OCI-LY7 (cell line): ENCODE measurements around the gene NUDCD3. TPM values are rescaled to one million over a fixed set of nuclear protein-coding genes. Genes with fewer than 3 reads are reported as not detected.

Source experiments
- BruUV-seq: library from RNA; stranded (reverse); fragments of 400-500 nt; replicated peaks from 2 replicates; lab custom pipeline; 2021; lab: Mats Ljungman, UMichigan
- CTCF ChIA-PET: fragments of 300-600 bp; sonication (Branson Sonifier 250); formaldehyde crosslinking; loops from one replicate; lab custom pipeline; 2022; ENCODE audit warnings: antibody characterized with exemption; ENCODE audit not compliant: unreplicated experiment; lab: Charles Lee
- POLR2A ChIA-PET: fragments of 300-600 bp; sonication (Branson Sonifier 250); formaldehyde crosslinking; loops from one replicate; lab custom pipeline; 2022; ENCODE audit warnings: antibody characterized with exemption; lab: Charles Lee
- DNase-seq: peaks from one replicate; pipeline ENCODE4 v3.0.0-alpha.2; 2015; ENCODE audit warnings: low spot score
- H2AFZ ChIP-seq: fragments of 200-600 bp; sonication (generic), shearing (Covaris generic); 2 replicates; pipeline ENCODE4 v1.6.1; 2014; ENCODE audit warnings: mild to moderate bottlenecking, antibody characterized with exemption, low read length, moderate library complexity
- H3K27ac ChIP-seq: fragments of 200-600 bp; sonication (generic); 2 replicates; pipeline ENCODE4 v1.5.1; 2014; ENCODE audit warnings: mixed run types, low read depth, mild to moderate bottlenecking, moderate library complexity, low read length, inconsistent platforms; ENCODE audit not compliant: poor library complexity, severe bottlenecking
- H3K36me3 ChIP-seq: fragments of 200-600 bp; sonication (generic); 2 replicates; pipeline ENCODE4 v1.6.1; 2014; ENCODE audit warnings: mild to moderate bottlenecking, antibody characterized with exemption, low read length, moderate library complexity, mixed read lengths; ENCODE audit not compliant: insufficient read depth
- H3K4me1 ChIP-seq: fragments of 200-600 bp; sonication (generic); 2 replicates; pipeline ENCODE4 v1.5.1; 2014; ENCODE audit warnings: mild to moderate bottlenecking, low read length; ENCODE audit not compliant: insufficient read depth, poor library complexity, severe bottlenecking
- H3K4me2 ChIP-seq: fragments of 200-600 bp; sonication (generic); 2 replicates; pipeline ENCODE4 v1.6.1; 2014; ENCODE audit warnings: mild to moderate bottlenecking, low read length
- H3K4me3 ChIP-seq: fragments of 200-600 bp; sonication (generic); 2 replicates; pipeline ENCODE4 v1.5.1; 2014; ENCODE audit warnings: mild to moderate bottlenecking, low read depth, low read length; ENCODE audit not compliant: poor library complexity, severe bottlenecking
- H3K79me2 ChIP-seq: fragments of 200-600 bp; sonication (generic); 2 replicates; pipeline ENCODE4 v1.6.1; 2016; ENCODE audit warnings: low read depth, mild to moderate bottlenecking, low read length, moderate library complexity, mixed read lengths; ENCODE audit not compliant: insufficient read depth
- H3K9me2 ChIP-seq: fragments of 200-600 bp; sonication (generic); 2 replicates; pipeline ENCODE4 v1.6.1; 2016; ENCODE audit warnings: mild to moderate bottlenecking, low read length, mixed read lengths; ENCODE audit not compliant: insufficient read depth
- H3K9me3 ChIP-seq: fragments of 200-600 bp; sonication (generic); 2 replicates; pipeline ENCODE4 v1.6.1; 2014; ENCODE audit warnings: mild to moderate bottlenecking, mixed run types, low read length, mixed read lengths
- H4K20me1 ChIP-seq: fragments of 200-600 bp; sonication (generic); 2 replicates; pipeline ENCODE4 v1.6.1; 2014; ENCODE audit warnings: mild to moderate bottlenecking, antibody characterized with exemption, low read length, moderate library complexity, mixed read lengths; ENCODE audit not compliant: insufficient read depth
- CTCF ChIP-seq: fragments of 200-600 bp; sonication (generic); conservative IDR thresholded peaks from 2 replicates; pipeline ENCODE4 v1.5.1; 2014; ENCODE audit warnings: mild to moderate bottlenecking, antibody characterized with exemption, low read length, moderate library complexity, mixed read lengths
- EZH2phosphoT487 ChIP-seq: fragments of 200-600 bp; sonication (generic); IDR thresholded peaks from 2 replicates; pipeline ENCODE4 v1.6.1; 2018; ENCODE audit warnings: low read depth, borderline replicate concordance, mild to moderate bottlenecking, mixed run types, antibody characterized with exemption, low read length, moderate library complexity, mixed read lengths
- intact Hi-C: fragments of 100-400 bp; cut with micrococcal nuclease; formaldehyde crosslinking; loops from one replicate; pipeline ENCODE4 v1.10.0; 2022; ENCODE audit not compliant: unreplicated experiment
- total RNA-seq, 2 experiments: library from RNA; depleted of rRNA in 1 of 2; stranded (reverse); fragments of >200 nt in 1 of 2; shearing (Covaris generic) in 1 of 2; gene quantifications; 2 replicates each; pipeline ENCODE4 v1.2.3, GENCODE V29; 2014 to 2022

Gene NUDCD3
- total RNA-seq, 2 experiments from 2014 or later, result 57.0 to 108 TPM

GRCh38 chr7:44537442-44537841, 47.0 kb upstream of the NUDCD3 start:
- CTCF ChIA-PET, result interaction anchor here (0.6 to 1.3 kb wide), 2 partner anchors 46 to 246 kb away, joined by 3 to 4 read pairs; no protein-coding TSS in a partner anchor
- no peak for DNase-seq

DNA sequence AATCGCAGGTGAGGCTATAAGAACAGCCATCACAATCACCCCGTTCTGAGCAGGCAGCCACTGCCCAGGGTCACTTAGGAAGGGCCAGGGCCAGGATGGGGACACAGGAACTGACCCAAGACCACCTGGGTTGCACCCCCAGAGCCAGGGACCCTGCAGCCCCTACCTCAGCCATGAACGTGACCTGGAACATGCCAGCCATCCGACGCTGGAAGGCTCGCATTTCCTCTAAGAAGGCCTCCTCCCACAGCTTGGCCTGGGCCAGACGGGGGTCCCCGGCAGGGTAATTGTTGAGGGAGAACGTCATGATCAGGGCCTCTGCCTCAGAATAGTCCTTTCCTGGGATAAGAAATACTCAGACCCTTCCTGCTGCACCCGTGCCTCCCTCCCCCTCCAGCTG, 45.6 kb upstream of the NUDCD3 start:
- no peaks in the 10 kb centered on the region for H3K79me2 ChIP-seq
- H3K27ac ChIP-seq, result no peak overlapping the region
- intact Hi-C loops, result no loop called here
- no peak overlapping the region for H3K4me2 ChIP-seq
- no TSS peak for BruUV-seq
- H2AFZ ChIP-seq, result no peak overlapping the region
- TF ChIP-seq EZH2phosphoT487, result no peak
- TF ChIP-seq CTCF, result no peak
- no peaks in the 10 kb centered on the region for H4K20me1 ChIP-seq
- POLR2A ChIA-PET, result interaction anchor here (0.6 to 1.0 kb wide), 3 partner anchors 12 to 217 kb away, joined by 3 read pairs; no protein-coding TSS in a partner anchor
- no peaks in the 10 kb centered on the region for H3K4me1 ChIP-seq
- H3K36me3 ChIP-seq, result no peaks in the 10 kb centered on the region
- no peaks in the 10 kb centered on the region for H3K9me2 ChIP-seq
- no peaks in the 10 kb centered on the region for H3K9me3 ChIP-seq
- no peak overlapping the region for H3K4me3 ChIP-seq
- CTCF ChIA-PET, result interaction anchor here (0.5 to 1.3 kb wide), 2 partner anchors 29 to 45 kb away, joined by 3 read pairs; no protein-coding TSS in a partner anchor
- DNase-seq, result no peak

More at GRCh38 chr7:44537442-44537841, 47.0 kb upstream of the NUDCD3 start:
- Histone ChIP-seq H3K36me3 (no peaks in the 10 kb centered on the region), H3K79me2 (no peaks in the 10 kb centered on the region), H3K4me1 (no peaks in the 10 kb centered on the region), H4K20me1 (no peaks in the 10 kb centered on the region), H3K9me3 (no peaks in the 10 kb centered on the region), H3K4me2 (no peak overlapping the region), H2AFZ (no peak overlapping the region), H3K4me3 (no peak overlapping the region), H3K9me2 (no peaks in the 10 kb centered on the region), H3K27ac (no peak overlapping the region)
- intact Hi-C loops, result no loop called here
- TF ChIP-seq CTCF, result no peak
- no peak for TF ChIP-seq EZH2phosphoT487
- BruUV-seq, result no TSS peak
- POLR2A ChIA-PET, result no interaction called here

GRCh38 chr7:44535348-44536064, 45.0 kb upstream of the NUDCD3 start:
- no TSS peak for BruUV-seq
- CTCF ChIA-PET, result interaction anchor here (0.5 to 1.1 kb wide), 2 partner anchors 30 to 187 kb away, joined by 3 read pairs; no protein-coding TSS in a partner anchor
- Histone ChIP-seq H3K4me3 (no peak overlapping the region), H3K4me2 (no peak overlapping the region), H4K20me1 (no peaks in the 10 kb centered on the region), H3K79me2 (no peaks in the 10 kb centered on the region), H3K27ac (no peak overlapping the region), H3K9me3 (no peaks in the 10 kb centered on the region), H3K9me2 (no peaks in the 10 kb centered on the region), H2AFZ (no peak overlapping the region), H3K4me1 (no peaks in the 10 kb centered on the region), H3K36me3 (no peaks in the 10 kb centered on the region)
- POLR2A ChIA-PET, result interaction anchor here (0.6 to 1.0 kb wide), 4 partner anchors 11 to 217 kb away, joined by 3 read pairs; no protein-coding TSS in a partner anchor
- DNase-seq, result no peak
- no peak for TF ChIP-seq CTCF
- no peak for TF ChIP-seq EZH2phosphoT487
- intact Hi-C loops, result no loop called here
